HG03469 (cell line): ENCODE measurements around the gene PPP1R13B.
"Not testable (repeated sequence)": the region's sequence is repeated elsewhere in the genome, so short reads cannot be mapped to it uniquely, and the experiment has no call there.

Experiments
- ATAC-seq: cut with Tn5 transposase; IDR thresholded peaks from one replicate; pipeline ENCODE4 v1.9.1; 2021; ENCODE audit warnings: mild to moderate bottlenecking, moderate library complexity, moderate number of reproducible peaks; ENCODE audit not compliant: unreplicated experiment

The PPP1R13B gene

GRCh38 chr14:103859416-103860202 is 12.2 kb upstream of the PPP1R13B start:
- no peak for ATAC-seq

- no peak for ATAC-seq
These were observed 10.8 kb upstream of the PPP1R13B start for GRCh38 chr14:103858063-103858781.

- ATAC-seq: no peak
These were observed 9.9 kb upstream of the PPP1R13B start for GRCh38 chr14:103857256-103857655.

GRCh38 chr14:103856607-103857006 is 9.2 kb upstream of the PPP1R13B start:
- ATAC-seq: no peak

GRCh38 chr14:103856105-103856504 is 8.7 kb upstream of the PPP1R13B start:
- no peak for ATAC-seq

- ATAC-seq: no peak
These were observed 8.3 kb upstream of the PPP1R13B start for GRCh38 chr14:103855734-103856095.

GRCh38 chr14:103854822-103855733 is 7.7 kb upstream of the PPP1R13B start:
- ATAC-seq: no peak

- no peak for ATAC-seq
These were observed 6.8 kb upstream of the PPP1R13B start for GRCh38 chr14:103854017-103854808.

GRCh38 chr14:103849151-103849886 is 1.9 kb upstream of the PPP1R13B start:
- no peak for ATAC-seq

- ATAC-seq: no peak
These were observed 1.1 kb upstream of the PPP1R13B start for GRCh38 chr14:103848175-103849077.

GRCh38 chr14:103846543-103847450 is 578 bp downstream of the PPP1R13B start:
- peak; percentile 25 for ATAC-seq

- no peak for ATAC-seq
These were observed 1.3 kb downstream of the PPP1R13B start for GRCh38 chr14:103846097-103846496.

- ATAC-seq: no peak
These were observed 2.0 kb downstream of the PPP1R13B start for GRCh38 chr14:103845327-103845726.

GRCh38 chr14:103841265-103841664 is 6.1 kb downstream of the PPP1R13B start:
- not testable (repeated sequence) for ATAC-seq

GRCh38 chr14:103840014-103840413 is 7.4 kb downstream of the PPP1R13B start:
- no peak for ATAC-seq

GRCh38 chr14:103839579-103839978 is 7.8 kb downstream of the PPP1R13B start:
- no peak for ATAC-seq

GRCh38 chr14:103838117-103838516 is 9.3 kb downstream of the PPP1R13B start:
- no peak for ATAC-seq
